HT1080 (cell line): ENCODE data around the gene GRB14. TPM values are rescaled to one million over a fixed set of nuclear protein-coding genes. Genes with fewer than 3 reads are reported as not detected.
"Not testable (repeated sequence)": the region's sequence is repeated elsewhere in the genome, so short reads cannot be mapped to it uniquely, and the experiment has no call there.

Source experiments
- DNase-seq: peaks from one replicate; pipeline ENCODE4 v3.0.0-alpha.2; 2015; ENCODE audit warnings: low read depth
- total RNA-seq: library from RNA; depleted of rRNA; stranded (reverse); fragments of >200 nt; shearing (Covaris generic); gene quantifications from 2 replicates; pipeline ENCODE4 v1.2.3, GENCODE V29; 2014

The GRB14 gene
- total RNA-seq, 1 experiment from 2014 or later = 4.6 TPM

DNA sequence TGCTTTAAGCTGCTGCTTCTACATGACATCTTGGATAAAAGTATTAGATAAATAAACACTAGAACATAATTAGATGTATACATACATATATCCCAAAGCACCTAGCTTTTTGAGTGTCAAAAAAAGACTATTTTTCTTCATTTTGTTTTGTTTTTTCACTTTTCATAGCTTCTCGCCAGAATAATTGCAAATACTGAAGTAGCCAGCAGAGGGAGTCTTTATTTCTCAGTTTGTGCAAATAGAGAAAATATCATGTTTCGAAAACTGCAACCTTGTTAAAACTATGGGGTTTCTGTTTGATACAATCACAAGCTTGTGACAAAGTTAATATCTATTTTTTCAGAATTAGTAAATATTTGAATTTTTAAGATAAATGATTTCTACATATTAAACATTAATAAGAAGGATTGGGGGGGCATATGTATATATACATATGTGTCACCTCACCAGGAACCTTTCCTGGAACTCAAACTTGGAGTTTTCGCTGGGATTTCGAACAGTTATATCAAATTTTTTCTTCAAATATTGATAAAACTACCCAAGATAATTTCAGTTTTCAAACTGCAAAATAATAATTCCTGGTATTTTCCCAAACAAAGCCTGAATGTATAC, 61.0 kb downstream of the GRB14 start:
- DNase-seq = peak; percentile 17

DNA sequence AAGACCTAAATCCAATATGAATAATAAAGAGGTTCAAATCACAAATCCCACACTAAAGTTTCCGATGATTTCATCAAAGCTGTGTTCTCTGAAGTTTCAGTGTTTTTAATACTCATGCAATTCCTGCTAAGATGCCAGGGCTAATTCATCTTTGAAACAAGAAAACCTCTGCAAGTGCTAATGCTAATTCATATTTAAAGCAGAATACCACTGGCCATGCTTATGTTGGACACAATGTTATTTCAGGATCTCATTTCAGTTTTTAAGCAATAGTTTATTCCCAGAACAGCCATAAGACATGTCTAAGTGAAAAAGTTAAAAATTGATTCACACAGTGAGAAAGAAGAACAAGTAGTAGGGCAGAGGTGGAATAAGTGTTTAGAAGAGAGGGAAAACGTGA, 62.8 kb downstream of the GRB14 start:
- DNase-seq = no peak

DNA sequence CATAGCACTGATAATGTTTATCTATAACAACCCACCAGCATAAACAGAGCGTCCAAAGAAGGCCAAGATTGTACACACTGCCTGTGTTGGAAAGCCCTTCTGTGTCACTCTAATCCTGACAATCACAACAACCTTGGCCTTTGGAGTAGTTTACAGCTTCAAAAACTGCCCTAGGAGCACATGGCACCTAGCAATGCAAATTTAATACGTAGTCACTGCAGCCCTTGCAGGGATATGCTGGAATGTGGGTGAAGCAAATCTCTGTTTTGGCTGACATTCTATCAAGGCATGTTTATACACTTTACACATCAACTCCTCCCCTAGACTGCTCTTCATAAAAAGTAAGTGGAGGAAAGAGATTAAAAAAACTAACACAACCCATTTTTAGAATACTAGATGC, 66.8 kb downstream of the GRB14 start:
- no peak for DNase-seq

DNA sequence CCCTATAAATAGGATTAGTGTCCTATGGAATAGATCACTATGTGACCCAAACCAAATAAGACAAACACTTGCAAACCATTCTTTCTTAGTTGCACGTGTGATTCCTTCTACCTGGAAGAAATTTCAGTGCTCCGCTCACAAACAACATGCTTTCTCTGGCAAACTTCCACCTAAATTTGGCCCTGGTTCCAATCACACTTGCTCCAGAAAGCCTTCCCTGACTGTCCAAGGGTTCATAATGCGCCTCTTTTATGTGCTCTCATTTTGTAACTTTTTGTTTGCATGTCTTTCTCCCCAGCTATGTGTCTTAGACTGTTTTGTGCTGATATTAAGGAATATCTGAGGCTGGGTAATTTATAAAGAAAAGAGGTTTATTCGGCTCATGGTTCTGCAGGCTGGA, 69.8 kb downstream of the GRB14 start:
- no peak for DNase-seq

DNA sequence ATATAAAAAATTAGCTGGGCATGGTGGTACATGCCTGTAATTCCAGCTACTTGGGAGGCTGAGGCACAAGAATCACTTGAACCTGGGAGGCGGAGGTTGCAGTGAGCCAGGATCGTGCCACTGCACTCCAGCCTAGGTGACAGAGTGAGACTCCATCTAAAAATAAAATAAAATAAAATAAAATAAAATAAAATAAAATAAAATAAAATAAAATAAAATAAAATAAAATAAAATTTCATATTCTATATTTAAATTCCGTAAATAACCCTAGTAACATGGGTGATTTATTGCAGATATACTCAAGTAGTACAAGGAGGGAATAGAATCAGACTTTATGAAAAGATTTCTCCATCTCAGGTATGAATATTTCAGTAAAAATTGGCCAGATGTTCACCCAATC, 71.6 kb downstream of the GRB14 start:
- not testable (repeated sequence) for DNase-seq

DNA sequence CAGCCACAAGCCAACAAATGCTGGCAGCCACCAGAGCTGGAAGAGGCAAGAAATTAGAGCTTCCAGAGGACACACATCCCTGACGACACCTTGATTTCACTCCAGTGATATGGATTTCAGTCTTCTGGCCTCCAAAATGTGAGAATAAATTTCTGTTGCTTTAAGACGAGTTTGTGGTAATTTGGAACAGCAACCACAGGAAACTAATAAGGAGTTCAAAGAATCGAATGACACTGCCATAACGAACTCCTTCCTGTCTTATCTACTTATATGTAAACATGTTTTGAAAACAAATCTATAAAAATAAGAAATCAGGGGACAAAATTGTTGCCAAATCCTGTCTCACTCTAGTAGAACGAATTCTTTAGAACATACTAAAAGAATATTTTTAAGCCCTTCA, 75.8 kb downstream of the GRB14 start:
- DNase-seq = no peak

DNA sequence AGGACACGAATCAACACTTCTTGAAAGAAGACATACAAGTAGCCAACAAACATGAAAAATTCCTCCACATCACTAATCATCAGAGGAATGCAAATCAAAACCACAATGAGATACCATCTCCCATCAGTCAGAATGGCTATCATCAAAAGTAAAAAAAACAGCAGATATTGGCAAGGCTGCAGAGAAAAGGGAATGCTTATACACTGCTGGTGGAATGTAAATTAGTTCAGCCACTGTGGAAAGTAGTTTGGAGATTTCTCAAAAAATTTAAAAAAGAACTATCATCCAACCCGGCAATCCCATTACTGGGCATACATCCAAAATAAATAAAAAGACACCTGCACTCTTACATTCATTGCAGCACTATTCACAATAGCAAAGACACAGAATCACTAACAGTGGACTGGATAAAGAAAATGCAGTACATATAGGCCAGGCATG, 78.7 kb downstream of the GRB14 start:
- peak; percentile 78 for DNase-seq

DNA sequence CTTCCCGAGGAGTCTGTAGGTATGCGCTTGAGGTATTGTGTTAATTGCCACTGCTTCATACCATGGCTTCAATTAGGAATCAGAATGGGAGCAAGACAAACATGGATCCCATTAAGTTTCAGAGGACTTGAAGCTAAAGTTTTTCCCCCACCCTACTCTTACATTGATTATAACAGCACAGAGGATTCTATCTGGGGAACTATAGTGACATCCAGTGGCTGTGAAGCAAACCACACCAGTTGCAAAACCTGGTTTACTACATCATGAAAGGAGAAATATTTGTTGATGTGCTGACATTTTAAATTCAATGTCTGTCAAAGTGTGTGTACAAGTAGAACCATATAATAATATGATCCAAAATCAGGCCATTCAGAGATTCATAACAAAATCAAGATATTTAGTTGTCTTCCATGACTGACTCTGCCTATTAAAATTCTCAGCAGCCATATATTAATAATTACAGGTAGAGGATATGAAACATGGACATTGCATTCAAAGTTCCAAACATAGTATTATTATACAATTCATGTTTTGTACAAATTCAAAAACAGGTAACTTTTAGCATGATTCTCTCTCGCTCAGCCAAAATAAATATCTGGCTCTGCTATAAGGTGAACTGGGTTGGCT, 82.9 kb downstream of the GRB14 start:
- DNase-seq = peak; percentile 34

DNA sequence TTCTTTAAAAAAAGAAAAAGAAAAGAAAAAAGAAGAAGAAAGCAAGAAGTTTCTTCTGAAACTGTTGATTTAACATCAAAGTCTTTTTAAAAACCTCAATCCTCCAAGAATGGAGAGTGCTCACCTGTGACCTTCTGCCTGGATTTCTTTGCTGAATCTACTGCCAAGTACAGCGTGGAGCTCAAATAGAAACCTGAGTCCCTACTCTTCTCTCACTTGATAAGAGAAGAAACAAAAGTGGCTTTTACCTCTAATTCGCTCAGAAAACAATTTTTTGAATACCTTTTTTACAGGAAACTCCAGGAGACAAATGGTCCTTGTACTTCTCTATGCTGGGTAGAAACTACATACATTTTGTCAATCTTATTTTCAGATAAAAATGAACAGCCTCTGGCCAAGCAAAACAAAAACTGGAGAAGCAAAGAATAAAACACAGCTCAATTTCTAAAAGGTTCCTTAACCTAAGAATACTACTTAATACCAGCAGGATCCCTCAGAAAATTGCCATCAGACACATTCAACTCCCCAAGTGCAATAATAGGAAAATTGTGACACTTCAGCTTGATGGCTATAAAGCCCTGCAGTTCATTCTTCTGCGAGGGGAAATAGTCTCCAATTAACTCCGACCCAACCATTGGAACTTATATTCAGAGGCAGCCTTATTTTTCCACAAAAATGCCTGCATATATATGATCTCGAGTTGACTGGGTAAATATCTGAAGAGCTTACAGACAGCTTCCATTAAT, 85.8 kb downstream of the GRB14 start:
- DNase-seq = no peak

DNA sequence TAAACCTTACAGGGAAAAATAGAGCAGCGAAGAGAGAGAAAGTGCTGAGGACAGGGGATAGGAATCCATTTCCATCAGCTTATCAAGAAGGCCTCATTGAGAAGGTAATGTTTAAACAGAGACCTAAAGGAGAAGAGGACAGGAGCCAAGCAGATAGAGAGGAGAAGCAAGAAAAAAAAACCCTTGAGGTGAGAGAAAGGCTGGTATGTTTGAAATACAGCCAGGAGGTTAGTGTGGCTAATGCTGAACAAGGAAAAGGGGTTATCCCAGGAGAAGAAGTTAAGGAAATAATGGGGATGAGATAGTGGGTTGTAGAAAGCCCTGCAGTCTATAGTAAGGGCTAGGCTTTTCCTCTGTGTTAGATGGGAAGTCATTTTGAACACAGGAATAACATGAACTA, 90.8 kb downstream of the GRB14 start:
- no peak for DNase-seq

DNA sequence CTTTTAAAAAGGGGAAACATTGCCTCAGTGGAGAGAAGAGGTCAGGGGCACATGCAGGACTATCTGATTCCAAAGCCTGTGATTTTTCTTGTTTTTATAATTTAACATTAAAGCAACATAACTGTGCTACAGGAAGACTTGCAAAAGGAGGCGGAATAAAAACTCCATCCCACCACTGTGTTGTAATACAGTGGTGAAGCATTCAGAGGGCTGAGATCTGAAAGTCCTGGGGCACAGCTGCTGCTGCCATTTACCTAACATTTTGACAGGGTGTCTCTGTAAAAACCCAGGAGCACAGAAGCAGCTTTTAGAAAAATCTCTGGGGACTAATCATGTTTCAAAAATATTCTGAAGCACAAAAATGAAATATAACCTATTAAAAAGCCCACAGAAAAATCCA, 97.6 kb downstream of the GRB14 start:
- no peak for DNase-seq

DNA sequence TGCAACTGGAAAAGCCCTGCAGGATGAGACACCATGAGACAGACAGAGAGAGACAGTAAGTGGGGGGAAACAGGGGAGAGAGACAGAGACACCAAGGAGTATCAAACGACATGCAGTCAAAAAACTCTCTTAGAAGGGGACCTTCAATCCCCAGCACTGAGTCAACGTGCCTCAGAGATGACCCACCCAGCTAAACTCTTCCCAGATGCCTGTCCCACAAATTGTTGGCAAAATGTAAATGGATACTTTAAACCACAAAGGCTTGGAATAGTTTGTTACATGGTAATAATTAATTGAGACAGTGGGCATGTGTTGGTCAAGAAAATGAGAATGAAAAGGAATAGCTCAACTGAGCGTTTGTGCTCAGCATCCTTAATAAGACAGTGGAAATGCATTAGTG, 98.3 kb downstream of the GRB14 start:
- DNase-seq = peak; percentile 18

DNA sequence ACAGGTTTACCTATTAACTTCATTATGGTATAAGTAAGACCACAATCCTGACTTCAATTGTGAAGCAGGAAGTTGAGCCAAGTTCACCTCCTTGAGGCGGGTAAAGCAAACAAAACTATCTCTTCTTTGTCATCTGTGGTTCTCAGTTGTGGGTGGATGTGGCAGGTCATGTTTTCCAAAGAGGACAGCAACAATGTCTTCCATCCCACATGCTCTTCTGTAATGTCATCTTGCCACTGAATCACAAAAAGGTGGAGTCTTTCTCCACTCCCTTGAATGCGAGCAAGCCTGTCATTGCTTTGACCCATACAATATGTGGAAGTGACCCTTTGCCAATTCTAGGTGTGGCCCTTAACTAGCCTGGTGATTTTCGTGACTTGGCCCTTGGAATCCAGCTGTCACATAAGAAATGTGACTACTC, 98.7 kb downstream of the GRB14 start:
- peak; percentile 14 for DNase-seq

DNA sequence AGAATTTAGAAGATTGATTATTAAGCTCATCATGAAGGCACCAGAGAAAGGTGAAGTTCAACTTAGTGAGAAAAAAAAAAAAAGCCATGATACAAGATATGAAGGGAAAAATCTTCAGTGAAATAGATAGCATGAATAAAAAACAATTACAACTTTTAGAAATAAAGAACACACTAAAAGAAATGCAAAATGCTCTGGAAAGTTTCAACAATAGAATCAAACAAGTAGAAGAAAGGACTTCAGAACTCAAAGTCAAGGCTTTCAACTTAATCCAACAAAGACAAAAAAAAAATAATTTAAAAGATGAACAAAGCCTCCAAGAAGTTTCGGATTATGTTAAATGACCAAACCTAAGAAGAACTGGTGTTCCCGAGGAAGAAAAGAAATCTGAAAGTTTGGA, 105.5 kb downstream of the GRB14 start:
- no peak for DNase-seq

DNA sequence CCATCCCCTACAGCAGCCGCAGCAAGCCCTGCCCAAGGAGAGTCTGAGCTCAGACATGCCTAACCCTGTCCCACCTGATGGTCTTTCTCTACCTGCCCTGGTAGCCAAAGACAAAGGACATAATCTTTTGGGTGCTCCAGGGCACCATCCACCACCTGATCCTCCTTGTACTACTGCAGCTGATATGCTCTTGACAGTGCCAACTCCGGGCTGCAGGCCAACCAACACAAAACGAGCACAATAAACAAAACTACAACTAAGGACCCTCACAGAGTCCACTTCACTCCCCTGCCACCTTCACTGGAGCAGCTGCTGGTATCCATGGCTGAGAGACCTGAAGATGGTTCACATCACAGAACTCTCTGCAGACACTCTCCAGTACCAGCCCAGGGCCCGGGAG, 106.3 kb downstream of the GRB14 start:
- no peak for DNase-seq

DNA sequence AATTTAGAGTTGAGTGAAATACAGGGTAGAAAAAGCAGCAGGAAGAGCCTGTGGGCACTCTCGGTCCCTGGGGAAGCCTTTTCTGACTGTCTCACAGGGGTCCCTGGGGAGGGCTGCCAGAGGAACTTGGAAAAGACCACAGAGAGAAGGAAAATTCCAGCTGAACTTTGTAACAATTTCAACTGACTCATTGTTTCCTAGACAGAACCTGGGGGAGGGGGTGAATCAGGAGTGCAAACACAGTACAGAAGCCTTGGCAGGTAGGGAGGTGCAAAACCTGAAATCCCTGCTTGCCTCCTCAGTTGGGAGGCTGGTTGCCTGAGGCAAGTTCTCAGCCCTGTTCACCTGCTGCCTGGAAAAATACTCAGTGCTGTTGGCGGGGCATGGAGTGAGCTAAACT, 106.8 kb downstream of the GRB14 start:
- DNase-seq = peak; percentile 42

DNA sequence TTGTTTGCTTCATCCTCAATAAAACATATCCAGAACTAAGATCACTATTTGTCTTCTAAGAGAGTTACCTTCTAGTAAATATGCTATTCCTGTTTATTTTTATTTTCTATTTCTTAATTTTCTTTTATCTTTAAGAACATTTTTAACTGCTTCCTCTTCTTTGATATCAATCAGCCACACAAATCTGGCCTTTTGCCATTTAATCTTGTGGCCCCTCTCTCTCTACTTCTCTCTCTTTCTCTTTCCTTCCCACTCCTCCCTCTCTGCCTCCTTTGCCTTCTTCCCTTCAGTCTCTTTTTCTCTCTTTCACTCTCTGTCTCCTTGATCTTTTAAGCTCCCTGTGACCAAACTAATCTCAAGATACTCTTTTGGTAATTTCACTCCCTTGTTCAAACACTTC, 108.4 kb downstream of the GRB14 start:
- DNase-seq = no peak

DNA sequence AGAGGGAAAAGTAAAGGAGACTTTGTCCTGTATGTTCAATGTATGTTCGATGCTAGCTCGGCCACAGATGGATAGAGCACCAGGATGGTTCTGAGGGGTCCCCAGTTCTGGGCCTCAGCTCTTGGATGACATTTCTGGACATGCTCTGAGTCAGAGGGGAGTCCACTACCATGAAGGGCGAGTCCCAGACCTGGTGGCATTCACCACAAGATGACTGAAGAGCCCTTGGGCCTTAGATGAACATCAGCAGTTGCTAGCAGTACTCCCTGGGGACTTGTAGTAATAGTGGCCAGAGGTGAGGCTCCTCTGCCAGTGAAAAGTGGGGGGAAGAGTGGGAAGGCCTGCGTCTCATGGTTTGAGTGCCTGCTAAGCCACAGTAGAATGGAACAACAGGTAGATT, 109.5 kb downstream of the GRB14 start:
- no peak for DNase-seq

DNA sequence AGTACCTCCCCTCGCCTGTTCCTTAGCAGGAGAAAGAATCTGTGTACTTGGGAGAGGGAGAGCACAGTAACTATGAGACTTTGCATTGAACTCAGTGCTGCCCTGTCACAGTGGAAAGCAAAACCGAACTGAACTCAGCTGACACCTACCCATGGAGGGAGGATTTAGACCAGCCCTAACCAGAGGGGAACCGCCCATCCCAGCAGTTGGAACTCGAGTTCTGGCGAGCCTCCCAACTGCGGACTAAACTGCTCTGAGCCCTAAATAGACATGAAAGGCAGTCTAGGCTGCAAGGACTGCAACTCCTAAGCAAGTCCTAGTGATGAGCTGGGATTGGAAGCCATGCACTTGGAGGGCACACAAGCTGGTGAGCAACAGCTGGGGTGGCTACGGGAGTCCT, 110.4 kb downstream of the GRB14 start:
- no peak for DNase-seq

DNA sequence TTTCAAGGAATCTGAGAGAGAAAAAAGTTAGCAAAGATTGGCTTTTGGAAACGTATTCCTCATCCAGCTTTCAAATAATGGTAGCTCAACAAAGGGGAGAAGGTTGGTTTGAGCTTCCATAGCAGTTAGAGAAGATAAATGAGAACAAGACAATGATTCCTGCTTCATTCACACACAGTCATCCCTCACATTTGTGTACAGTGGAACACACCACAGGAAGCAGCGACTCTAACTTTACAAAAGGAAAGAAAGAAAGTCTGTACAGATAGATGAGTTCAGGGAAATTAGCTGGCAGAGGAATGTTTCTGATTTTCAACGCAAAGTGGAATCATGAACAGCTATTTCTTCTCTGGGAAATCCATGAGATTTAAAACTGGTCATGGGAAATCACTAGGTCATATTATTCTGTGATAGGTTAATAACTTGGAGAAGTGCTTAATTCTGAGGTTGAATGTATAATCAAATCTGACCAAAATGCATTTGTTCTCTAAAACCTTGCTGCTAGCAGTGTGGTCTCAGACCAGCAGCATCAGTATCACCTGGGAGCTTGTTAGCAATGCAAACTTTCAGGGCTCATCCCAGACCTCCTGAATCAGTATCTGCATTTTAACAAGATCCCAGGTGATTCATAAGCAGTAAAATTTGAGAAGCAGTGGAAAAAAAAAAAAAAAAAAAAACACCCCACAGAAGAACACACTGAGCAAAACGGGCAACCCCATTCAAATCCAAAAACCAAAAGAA, 112.0 kb downstream of the GRB14 start:
- DNase-seq = no peak

DNA sequence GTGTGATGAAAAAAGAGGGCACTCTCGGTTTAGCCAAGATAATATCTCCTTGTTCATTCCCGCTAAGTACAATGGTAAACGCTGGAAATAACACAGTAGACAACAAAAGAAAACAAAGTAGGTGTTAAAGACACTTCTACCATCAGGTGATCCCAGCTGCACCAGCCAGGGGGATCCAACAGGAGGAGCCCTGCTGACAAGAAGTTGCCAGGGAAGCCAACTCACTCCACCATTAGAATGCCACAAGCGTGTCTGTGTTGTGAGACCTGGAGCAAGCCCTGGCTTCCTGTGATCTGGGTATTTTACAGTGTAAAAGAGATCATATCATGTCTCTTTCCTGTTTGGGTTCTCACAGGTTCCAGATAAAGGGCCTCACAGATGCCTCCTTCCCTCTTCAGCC, 117.0 kb downstream of the GRB14 start:
- peak; percentile 1 for DNase-seq

DNA sequence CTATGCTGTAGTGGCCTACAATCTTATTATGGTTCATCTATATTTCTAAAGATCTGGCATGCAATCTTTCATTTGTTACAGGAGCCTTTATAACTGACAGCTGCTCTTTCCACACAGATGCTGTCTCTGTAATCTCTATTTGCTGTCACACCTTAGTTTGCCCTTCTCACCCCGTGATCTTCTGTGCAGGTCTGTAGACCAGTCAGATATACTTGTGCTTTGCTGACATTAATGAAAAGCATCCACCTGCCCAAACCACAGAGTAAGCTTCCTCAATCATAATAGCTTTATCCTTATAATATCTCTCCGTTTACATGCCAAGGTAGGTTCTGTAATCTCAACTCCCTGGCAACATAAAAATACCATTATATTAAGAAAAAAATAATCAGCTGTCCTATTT, 122.4 kb downstream of the GRB14 start:
- DNase-seq = no peak
